HG02938 (cell line): ENCODE measurements around the gene DUSP8.

Experiments used
- ATAC-seq: cut with Tn5 transposase; IDR thresholded peaks from one replicate; pipeline ENCODE4 v1.9.1; 2021; ENCODE audit warnings: mild to moderate bottlenecking, moderate library complexity; ENCODE audit not compliant: unreplicated experiment

Gene DUSP8

DNA sequence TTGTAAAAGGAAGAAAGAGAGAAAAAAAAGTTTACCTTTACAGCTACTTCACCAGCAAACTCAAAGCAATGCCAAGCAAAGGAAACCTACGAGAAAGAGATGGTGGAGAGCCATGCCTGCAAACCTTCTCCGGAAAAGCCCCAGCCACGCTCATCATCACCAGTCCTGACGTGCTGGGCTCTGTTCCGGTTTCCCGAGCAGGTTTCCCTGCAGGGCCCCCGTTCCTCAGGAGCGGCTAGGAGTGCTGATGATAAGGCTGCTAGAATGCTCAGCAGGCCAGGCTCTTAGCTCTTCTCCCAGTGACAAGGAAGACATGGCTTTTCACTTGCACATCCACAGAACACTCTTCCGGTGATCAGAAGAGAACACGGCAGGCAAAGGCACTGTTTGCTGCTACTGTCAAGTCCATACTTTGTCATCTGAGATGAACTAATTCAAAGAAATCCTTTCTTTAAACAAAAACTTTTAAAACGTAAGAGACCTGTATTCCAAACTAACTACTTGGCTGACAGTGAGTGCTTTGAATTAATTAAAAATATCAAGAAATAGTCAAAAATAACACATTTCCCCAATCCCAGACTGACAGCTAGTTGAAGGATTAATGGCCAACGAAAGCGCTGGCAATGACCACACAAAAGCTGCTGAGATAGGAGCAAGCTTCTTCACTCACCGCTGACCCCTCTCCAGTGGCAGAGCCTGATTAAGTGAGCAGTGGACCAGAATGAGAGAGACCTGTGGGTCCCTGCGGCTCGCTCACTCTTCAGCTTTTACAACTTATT, 35.8 kb downstream of the DUSP8 start:
- no peak for ATAC-seq

DNA sequence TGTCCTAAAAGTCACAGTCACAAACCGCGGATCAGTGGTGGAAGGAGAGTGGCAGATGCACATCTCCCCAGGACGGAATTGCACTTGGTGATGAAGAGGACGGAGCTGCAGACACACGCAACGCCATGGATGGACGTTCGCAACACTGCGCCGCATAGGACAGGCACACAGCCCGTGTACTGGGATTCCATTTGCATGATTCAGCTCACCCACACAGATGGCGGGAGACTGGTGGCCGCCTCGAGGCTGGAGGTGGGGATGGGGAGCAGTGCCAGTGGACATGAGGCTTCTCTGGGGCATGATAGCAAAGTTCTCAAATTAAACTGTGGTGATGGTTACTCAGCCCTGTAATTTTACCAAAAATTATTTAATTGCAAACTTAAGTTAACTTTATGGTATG, 37.4 kb downstream of the DUSP8 start:
- no peak for ATAC-seq

DNA sequence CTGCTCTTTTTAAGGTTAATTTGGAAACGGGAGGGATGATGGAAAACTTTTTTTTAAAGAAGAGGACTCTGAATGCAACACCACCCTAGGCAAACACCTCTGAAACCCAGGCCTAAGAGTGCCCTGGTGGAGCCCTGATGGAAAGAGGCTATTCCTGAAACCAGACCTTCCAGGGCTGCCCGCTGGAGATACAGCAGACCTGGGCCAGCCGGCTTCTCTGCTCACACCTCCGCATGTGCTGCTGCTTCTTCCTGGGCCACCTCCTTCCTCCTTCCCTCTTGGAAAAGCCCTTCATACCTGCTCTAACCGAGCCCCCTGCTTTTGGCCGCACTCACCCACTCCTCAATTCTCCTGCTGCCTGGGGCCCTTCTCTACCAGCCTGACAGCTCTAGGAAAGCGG, 37.9 kb downstream of the DUSP8 start:
- ATAC-seq, result no peak

DNA sequence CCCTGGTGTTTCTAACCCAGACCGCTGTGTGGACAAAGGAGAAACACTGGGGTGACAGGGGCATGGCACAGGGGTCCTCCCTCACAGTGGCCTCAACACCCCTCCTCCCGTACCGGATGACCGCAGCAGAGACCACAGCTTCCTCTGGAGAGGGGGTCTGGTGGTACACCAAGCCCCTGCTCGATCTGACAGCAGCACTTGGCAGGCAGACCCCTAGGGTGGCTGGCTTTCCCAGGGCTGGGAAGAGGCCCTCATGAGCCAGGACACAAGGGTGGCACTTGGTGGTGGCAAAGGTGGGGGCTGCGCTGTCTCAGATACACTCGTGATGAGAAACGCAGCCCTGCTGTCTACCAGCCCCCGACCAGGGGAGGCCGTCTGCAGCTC, 38.7 kb downstream of the DUSP8 start:
- no peak for ATAC-seq

DNA sequence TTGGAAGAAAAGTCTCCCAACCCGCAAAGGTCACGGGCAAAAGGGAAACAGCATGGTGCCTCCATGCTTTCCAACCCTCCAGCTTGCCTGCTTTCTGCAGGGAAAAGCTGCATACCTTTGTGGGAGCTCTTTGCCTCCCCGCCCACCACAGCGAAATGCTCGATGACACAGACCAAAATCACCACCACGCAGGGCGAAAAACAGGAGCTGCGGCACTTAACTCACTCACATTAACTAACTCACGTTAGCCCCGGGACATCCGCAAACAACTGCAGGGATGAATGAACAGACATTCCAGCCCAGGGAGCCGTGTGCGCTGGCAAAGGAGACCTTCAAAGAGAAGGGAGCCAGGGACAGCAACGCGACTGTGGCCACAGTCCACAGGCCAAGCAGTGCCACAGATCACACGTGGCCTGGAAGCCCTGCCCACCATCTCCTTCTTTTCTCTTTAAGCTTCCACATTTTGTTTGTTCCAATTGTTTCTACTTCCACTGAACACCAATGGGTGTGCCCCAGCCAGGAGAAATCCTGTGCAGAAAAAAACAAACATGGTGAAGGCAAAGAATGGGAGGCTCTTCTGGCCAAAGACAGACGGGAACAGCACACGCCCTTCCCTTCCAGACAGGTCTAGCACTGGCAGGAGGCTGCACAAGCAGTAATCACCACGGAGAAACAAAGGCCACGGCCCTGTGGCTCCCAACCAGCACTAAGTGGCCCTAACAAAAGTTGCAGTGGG, 39.3 kb downstream of the DUSP8 start:
- ATAC-seq, result no peak

DNA sequence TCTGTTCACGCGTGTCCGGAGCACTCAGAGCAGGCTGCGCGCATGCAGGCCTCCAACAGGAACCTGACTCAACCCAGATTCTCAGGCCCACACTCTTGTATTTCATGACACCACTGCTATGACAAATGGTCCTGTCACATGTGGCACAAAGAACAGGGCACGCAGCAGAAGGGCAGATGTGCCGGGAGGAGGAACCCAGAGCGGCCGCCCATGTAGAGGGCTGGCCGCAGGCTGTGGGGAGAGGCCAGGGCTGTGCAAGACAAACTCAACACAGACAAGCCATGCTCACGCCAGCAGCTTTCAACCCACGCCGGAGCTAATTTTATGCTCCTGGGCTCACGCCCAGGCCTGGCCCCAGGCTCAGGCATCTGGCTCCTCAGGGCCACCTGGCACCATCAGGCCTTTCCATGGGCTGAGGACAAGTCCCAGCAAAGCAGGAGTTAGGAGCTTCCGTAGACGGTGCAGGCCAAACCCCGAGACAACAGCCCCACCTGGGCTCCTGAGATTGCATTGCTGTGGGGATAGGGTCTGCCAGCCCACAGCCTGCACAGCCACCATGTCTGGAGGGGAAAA, 40.0 kb downstream of the DUSP8 start:
- ATAC-seq, result no peak

DNA sequence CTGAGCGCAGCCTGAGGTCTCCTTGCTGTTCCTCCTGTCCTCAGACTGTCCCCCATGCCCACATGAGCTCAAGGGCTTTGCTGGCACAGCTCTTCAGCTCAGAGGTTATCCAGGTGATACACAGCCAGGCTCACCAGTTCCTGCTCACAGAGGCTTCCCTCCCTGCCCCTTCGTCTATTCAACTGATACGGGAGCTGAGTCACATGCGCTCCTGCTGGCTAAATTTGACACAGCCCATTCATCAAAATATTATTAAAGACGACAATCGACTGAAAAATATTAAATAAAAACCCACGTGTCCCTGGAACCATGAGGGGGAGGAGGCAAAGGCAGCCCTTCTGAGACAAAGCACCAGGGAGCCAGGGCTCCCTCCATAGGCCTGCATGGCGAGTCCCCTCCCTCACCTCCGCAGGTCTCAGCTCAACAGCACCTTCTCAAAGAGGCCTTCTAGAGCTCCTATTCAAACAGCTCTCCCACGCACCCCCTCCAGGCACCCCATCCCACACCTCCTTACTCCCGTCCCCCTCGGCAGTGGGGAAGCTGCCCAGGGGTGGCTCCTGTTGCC, 40.5 kb downstream of the DUSP8 start:
- no peak for ATAC-seq

DNA sequence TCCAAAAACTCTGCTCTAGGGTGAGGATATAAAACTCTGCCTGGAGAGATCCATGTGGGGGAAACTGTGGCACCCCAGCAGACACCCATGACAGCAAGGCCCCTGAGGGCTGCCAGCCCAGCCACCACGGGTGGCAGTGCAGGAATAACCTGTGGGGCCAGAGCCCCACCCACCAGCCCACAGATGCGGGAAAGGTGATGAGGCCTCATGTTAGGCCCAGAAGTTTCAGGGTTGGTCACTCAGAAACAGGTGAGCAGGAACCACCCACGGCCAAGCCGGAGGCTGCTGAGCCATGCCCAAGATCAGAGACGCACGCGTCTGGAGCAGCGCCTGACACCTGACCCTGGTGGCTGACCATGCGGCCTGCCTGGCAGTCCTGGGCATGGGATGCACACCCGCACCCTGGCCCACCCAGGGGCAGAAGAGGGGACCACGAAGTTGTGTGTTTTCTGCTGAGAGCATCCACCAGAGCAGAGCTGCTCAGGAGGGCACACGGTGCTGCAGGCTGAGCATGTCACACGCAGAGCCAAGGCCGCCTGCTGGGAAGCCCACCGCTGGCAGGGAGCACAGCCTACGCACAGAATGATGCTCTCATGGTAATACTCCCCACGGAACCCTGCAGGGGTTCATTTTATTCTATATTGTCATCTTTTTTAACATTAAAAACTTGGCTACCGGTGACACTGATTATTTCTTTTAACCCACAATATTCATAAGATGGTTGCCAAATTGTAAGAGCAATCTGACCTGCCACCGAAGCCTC, 41.2 kb downstream of the DUSP8 start:
- ATAC-seq, result no peak

DNA sequence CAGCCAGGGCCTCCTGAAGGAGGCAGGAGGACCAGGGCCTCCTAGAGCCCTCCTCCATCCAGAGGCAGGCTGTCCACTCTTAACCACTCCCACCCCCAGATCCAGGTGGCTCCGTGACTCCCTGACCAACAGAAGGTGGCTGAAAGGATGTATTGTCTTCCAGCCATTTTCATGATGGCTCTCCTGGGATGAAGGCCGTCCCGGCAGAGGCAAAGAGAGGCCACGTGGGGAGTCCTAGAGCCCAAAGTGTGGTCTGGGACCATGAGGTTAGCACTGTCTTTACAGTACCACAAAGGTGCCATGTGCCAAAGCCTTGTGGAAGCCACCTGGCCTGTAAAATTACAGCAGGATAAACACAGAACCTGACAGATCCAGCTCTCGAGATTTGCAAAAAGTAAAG, 42.3 kb downstream of the DUSP8 start:
- no peak for ATAC-seq

DNA sequence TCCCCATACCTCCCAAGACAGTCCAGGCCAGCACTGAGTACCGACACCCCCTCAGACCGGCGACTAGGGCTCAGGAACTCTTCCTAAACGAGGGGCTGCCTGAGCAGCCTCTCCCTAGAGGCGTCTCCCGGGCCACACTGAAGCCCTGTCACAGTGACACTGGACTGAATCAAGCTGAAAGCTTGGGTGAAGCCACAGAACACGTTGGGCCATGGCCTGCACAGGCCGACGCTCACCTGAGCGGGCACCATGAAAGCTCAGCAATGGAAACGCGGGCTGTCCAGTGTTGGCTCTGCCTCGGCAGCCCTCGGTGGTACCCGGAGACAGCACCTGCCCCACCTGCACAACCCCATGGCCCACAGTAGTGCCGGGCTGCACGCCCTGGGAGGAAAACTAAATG, 42.8 kb downstream of the DUSP8 start:
- no peak for ATAC-seq

DNA sequence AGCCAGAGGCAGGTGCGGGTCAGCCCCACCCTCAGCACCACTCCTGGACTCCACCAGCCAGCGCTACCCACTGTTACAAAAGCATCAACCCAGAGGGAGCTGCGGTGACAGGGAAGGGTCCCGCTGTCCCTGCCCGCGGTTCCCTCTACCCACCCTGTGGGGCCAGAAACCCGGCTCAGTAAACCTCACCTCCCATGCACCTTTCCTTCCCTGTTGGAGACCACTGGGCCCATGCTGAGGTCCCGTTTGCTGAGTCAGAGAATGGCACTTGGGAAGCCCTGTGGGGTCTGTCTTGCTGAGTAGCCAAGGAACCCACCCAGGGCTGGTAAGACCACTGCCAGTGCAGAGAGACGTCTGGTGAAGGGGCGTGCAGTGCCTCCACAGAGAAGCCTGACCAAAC, 43.4 kb downstream of the DUSP8 start:
- no peak for ATAC-seq

DNA sequence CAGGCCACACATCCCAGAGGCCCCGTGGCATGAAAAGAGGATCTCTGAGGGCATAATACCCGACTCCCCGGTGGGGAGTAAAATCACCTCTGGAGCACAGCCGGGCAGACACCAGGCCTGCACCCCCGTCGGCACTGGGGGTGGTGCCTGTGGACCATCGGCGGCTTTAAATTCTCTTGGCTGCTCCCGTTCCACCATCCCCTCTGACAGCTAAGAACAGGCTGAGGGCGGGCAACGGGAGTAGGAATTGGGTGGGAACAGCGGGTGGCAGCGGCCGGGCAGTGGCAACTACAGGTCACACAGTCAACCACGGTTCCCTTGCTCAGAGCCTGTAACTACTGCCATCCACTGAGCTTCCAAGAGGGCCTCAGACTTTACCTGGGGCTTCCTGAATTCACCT, 45.3 kb downstream of the DUSP8 start:
- no peak for ATAC-seq

DNA sequence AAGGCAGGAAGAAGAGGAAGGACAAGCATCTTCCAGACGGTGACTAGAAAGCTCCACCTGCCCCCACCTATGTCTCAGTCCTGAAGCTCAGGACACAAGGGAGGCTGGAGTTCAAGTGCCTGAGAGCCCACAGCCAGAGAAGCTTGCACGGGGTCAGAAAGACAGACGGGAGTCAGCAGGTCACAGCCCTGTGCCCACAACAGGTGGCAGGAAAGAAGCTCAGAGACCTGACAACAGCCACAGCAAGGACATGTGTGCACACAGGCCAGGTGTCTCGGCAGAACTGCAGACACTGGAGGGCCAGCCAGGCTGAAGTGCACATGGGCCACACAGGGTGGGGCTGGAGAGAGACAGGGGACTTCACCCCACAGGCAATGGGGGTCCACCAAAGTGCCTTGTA, 48.3 kb downstream of the DUSP8 start:
- no peak for ATAC-seq

DNA sequence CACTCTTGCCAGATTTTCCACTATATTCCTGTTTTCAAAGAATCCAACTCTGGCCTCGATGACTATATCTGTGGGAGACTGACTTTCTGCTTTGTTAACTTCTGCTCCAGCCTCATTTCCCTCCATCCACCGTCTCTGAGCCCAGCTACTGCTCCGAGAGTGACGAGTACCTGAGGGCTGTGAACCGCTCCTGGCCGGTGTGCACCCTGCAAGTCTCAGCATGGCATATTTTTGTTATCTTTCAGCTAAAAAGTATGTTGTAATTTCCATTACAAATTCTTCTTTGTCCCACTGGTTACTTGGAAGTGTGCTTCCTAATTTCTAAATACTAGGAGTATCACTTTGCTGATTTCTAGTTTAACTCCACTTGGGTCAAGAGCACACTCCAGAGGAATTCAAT, 49.0 kb downstream of the DUSP8 start:
- no peak for ATAC-seq

DNA sequence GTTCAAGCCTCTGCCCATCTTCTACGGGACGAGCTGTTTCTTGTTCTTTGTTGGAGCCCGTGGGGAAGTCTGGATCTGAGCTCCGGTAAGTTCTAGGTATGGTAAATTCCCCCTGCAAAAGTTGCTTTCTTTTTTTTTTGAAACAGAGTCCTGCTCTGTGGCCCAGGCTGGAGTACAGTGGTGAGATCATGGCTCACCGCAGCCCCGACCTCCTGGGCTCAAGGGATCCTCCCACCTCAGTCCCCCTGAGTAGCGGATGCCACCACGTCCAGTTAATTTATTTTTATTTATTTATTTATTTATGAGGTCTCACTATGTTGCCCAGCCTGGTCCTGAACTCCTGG, 50.0 kb downstream of the DUSP8 start:
- no peak for ATAC-seq

DNA sequence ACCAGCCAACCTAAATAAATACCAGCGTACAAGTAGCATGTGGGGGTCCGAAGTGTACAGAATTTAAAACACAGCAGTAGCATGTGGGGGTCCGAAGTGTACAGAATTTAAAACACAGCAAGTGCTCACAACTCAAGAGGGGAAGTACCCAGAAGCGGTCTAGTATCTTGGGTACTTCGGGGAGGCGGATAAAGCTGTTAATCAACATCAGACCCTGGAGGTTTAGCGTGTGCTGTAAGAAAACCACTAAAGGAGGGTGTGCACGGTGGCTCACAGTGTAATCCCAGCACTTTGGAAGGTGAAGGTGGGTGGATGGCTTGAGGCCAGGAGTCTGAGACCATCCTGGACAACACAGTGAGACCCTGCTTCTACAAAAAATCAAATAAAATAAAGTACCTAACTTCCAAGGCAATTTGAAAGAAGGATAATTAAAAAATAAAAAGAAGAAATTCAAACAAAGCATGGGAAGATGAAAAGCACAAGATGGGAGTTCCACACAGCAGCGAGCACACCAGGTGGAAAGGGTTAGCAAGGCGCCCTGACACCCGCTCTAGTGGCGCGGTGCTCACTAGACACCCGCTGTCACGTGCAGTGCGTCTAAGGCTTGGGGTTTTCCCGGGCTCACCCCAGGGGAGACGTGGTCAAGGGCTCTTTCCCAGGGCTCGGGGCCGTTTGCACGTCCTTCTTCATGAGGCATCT, 50.5 kb downstream of the DUSP8 start:
- peak; percentile 75 for ATAC-seq

DNA sequence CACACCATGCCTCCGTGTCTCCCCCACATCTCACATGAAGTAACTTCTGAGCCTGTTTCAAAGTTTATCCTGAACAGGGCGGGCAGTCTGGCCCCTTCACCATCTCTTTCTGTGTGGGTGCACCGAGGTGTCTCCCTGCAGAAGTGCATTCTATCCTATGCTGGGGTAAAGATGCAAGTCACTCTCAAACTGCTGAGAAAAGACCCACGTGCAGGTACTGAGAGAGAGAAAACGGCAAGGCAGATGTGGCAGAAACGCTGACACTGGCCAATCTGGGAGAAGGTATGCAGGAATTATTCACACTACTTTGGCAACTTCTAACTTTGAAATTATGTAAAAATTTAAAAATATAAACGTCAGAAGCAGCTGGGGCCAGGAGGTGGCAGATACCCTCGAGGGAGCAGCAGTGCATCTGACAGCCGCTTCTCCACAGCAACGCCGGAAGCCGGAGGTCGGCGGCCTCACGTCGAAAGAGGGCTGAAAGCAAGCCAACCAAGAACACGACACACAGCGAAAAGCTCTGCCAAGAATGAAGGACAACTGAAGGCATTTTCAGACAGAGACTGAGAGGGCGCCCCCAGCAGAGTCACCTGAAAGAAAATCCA, 51.3 kb downstream of the DUSP8 start:
- ATAC-seq, result no peak

DNA sequence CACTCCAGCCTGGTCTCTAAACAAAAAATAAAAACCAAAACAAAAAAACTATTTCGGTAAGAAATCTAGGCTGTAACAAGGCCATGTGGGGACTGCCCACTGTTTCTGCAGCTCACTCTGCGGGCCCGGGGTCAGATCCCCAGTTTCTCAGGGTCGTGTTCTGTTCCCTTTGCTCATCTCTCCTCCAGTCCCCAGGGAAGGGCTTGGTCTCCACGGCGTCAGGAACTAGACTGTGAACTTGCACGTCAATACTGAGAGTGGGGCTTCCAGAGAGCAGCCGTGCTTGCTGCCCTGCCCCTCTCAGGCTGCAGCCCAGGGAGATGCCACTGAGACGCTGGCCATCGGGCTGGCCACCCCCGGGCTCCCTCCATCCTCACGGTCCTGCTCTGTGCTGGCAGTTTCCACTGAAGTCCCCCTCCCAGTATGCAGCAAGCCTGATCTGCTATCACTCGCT, 51.8 kb downstream of the DUSP8 start:
- no peak for ATAC-seq

DNA sequence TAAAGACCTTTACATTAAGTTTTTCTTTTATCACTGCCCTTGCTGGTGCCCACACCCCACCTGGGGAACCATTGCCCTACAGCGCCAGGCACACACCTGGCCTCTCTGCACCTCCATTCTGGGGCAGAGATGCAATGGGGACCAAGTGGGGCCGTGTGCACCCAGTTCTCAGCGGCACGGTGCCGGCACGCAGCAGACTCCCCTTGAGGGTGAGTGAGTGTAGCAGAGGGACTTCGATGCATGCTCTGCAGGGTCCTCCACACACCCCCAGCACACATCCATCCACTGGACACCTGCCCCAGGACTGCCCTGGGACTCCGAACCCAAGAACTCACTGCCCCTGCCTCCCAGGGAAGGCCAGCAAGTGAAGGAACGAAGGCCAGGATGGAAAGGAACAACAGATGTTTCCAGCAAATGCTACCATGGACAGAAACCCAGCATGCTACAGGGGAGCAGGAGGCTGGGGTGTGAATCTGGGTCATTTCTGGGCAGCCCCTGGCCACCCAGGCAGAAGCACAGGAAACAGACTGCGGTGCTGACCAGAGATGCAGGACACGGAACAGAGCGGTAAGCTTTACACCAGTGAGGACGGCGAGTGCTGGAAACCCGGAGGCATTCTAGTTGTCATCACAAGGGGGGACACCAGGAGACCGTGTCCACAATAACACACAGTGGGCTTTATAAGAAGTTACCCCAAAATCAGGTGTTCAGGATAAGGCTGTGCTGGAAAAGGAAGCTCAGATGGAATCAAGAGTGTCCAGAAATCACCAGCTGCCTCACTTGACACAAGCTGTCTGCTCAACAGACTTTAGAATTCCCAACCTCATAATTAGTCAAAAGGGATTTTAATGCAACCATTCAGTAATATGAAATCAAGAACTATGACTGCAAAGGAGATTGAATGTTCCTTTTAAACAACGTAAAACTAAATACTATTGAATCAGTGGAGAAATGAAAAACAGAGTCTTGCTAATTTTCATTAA, 52.8 kb downstream of the DUSP8 start:
- no peak for ATAC-seq
